Osteocyte (in vitro differentiated cells): Measurements from ENCODE around the gene MSLN. TPM values are rescaled to one million over a fixed set of nuclear protein-coding genes. Genes with fewer than 3 reads are reported as not detected.

Experiments used
- DNase-seq: peaks from one replicate; pipeline ENCODE4 v3.0.0; 2021; ENCODE audit warnings: mixed read lengths; ENCODE audit not compliant: unreplicated experiment; ENCODE audit errors: extremely low spot score
- H3K27ac Mint-ChIP-seq: one replicate; pipeline ENCODE4 v1.8.0; 2021; ENCODE audit warnings: mild to moderate bottlenecking, mixed read lengths; ENCODE audit not compliant: unreplicated experiment
- H3K27me3 Mint-ChIP-seq: one replicate; pipeline ENCODE4 v1.8.0; 2021; ENCODE audit warnings: mixed read lengths; ENCODE audit not compliant: unreplicated experiment
- H3K36me3 Mint-ChIP-seq: one replicate; pipeline ENCODE4 v1.8.0; 2021; ENCODE audit warnings: mixed read lengths; ENCODE audit not compliant: unreplicated experiment
- H3K4me1 Mint-ChIP-seq: one replicate; pipeline ENCODE4 v1.8.0; 2021; ENCODE audit warnings: mixed read lengths; ENCODE audit not compliant: unreplicated experiment
- H3K4me3 Mint-ChIP-seq: one replicate; pipeline ENCODE4 v1.8.0; 2021; ENCODE audit warnings: mild to moderate bottlenecking, moderate library complexity, mixed read lengths; ENCODE audit not compliant: unreplicated experiment
- H3K9me3 Mint-ChIP-seq: one replicate; pipeline ENCODE4 v1.8.0; 2021; ENCODE audit warnings: mixed read lengths; ENCODE audit not compliant: unreplicated experiment
- CTCF ChIP-seq: fragments of 200-600 bp; sonication (generic); IDR thresholded peaks from 2 replicates; pipeline ENCODE4 v1.5.0; 2021; ENCODE audit warnings: antibody characterized with exemption, mild to moderate bottlenecking, moderate library complexity
- total RNA-seq: library from RNA; stranded (reverse); gene quantifications from 2 replicates; pipeline ENCODE4 v1.2.1, GENCODE V29; 2021

The MSLN gene
- total RNA-seq, 1 donor from 2014 or later: 0.19 TPM

GRCh38 chr16:794091-794822 lies 33.7 kb downstream of the MSLN start:
- Mint-ChIP-seq H3K36me3 (peaks cover 8% of the 10 kb centered on the region), H3K27ac (no peak overlapping the region), H3K4me3 (no peak overlapping the region), H3K9me3 (no peaks in the 10 kb centered on the region), H3K27me3 (no peaks in the 10 kb centered on the region), H3K4me1 (no peaks in the 10 kb centered on the region)
- no peak for TF ChIP-seq CTCF
- DNase-seq: no peak

GRCh38 chr16:794853-795466 lies 34.4 kb downstream of the MSLN start:
- peaks cover 8% of the 10 kb centered on the region for H3K36me3 Mint-ChIP-seq
- no peak overlapping the region for H3K27ac Mint-ChIP-seq
- H3K9me3 Mint-ChIP-seq: no peaks in the 10 kb centered on the region
- H3K27me3 Mint-ChIP-seq: no peaks in the 10 kb centered on the region
- no peaks in the 10 kb centered on the region for H3K4me1 Mint-ChIP-seq
- no peak for DNase-seq
- TF ChIP-seq CTCF: no peak
- H3K4me3 Mint-ChIP-seq: no peak overlapping the region

GRCh38 chr16:795580-796229 lies 35.2 kb downstream of the MSLN start:
- Mint-ChIP-seq H3K4me3 (no peak overlapping the region), H3K36me3 (peaks cover 8% of the 10 kb centered on the region), H3K27ac (no peak overlapping the region), H3K27me3 (no peaks in the 10 kb centered on the region), H3K9me3 (no peaks in the 10 kb centered on the region), H3K4me1 (no peaks in the 10 kb centered on the region)
- DNase-seq: no peak
- TF ChIP-seq CTCF: no peak

GRCh38 chr16:796296-797119 lies 36.0 kb downstream of the MSLN start:
- Mint-ChIP-seq H3K27me3 (no peaks in the 10 kb centered on the region), H3K36me3 (peaks cover 2% of the 10 kb centered on the region), H3K4me1 (no peaks in the 10 kb centered on the region), H3K9me3 (no peaks in the 10 kb centered on the region), H3K27ac (no peak overlapping the region), H3K4me3 (no peak overlapping the region)
- DNase-seq: no peak
- no peak for TF ChIP-seq CTCF
